Stimulated activated CD4-positive, alpha-beta T cell treated with anti-CD3 and anti-CD28 coated beads, TNF-alpha, amount 100 ng/mL, for 1 hour (primary cell): Measurements from ENCODE around the gene SMOC2.

ENCODE experiments used
- DNase-seq, 3 donors: peaks; one replicate each; pipeline ENCODE4 v3.0.0-alpha.2; 2020; ENCODE audit warnings: low read depth in 3 of 3, low spot score in 1 of 3

SMOC2 gene

GRCh38 chr6:168516944-168517741 lies 76.2 kb downstream of the SMOC2 start:
- DNase-seq, result no peak

DNA sequence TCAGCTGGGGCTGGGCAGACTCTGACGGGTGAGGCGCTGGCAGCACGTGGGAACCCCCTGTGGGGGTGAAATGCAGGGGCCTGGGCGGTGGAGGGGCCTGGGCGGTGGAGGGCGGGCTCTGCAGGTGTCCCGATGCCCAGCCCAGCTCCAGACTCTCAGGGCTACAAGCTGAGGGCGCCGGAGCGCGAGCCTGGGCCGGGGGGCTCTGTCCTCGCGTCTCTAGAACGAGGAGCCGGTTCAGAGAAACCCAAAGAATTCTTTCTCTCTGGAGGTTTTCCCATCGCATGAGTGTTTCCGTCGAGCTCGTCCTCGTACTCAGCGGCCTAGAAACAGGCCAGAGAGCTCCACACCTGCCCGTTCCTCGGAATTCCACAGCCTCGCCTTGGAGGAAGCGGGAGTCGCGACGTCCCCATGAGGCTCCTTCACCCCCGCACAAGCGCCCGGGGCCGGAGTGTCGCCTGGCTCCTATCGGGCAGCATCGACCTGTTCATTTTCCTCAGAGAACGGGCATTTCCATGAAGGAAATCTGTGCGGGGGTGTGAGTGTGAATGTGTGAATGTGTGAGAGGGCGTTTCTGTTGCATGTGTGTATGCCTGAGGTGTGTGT lies 76.9 kb downstream of the SMOC2 start:
- DNase-seq, result no peak

- no peak for DNase-seq
These were observed 77.4 kb downstream of the SMOC2 start for GRCh38 chr6:168518348-168518745.

- DNase-seq, result no peak
These were observed 77.9 kb downstream of the SMOC2 start for GRCh38 chr6:168518867-168519266.

DNA sequence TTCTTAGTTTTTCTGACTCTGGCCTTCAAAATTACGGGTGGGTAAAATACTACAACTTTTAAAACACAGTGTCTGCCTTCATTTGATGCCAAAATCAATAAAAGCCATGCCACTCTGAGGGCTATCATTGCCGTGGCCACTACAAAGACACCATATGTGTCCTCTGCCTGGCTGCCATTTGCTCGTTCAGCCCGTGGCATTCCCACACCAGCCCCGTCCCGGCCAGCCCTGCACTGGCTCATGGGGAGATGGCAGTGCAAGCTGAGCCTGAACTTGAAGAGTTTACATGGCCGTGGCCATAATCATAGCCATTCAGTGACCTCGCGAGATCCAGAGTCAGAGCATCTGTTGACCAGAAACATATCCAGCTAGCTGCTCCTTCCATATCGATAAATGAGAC lies 79.2 kb downstream of the SMOC2 start:
- DNase-seq, result no peak

- DNase-seq, result no peak
These were observed 83.6 kb downstream of the SMOC2 start for GRCh38 chr6:168524571-168525001.

DNA sequence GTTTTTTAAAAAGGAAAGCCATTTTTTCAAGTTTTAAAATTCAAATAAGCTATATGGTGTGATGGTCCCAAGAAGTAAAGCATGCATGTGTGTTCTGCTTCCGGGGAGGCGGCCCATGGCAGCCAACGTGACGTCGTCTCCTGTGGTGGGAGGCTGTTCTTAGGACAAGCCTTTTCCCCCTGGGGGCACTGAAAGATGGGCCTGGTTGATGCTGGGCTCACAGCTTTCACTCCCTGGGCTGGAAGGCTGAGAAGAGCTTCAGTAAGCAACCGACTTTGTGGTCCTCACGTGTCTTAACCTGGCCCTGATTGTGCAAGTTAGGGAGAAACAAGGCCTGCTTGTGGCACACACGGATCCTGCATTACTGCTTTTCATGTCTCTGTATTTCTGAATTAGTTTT lies 84.1 kb downstream of the SMOC2 start:
- DNase-seq, result no peak

DNA sequence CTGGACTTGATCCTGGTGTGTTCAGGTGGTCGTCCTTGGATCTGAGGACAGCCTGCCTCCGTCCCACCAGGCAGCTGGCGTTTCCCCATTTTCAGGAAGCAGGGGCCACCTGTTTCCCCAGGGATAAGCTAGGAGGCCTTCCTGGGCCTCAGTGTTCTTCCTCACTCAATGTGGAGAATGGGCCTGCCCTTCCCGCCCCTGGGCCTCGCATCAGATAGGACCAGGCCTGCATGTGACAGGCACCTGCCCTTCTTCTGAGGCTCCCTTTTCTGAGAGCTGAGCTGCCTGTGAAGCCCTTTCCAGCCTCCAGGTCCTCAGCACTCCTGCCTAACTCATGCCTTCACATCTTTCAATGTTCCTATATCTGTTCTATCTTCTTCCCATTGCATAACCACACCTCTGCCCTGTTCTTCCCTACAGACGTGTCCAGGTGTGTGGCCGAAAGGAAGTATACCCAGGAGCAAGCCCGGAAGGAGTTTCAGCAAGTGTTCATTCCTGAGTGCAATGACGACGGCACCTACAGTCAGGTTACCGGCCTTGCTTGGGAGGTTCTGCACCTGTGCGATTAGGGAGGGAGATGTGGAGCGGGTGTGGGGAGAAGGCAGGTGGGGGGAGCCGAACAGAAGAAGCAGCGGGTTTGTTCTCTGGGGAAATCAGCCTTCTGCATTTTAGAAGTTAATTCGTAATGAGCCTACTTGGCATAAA lies 85.1 kb downstream of the SMOC2 start:
- DNase-seq, result no peak

DNA sequence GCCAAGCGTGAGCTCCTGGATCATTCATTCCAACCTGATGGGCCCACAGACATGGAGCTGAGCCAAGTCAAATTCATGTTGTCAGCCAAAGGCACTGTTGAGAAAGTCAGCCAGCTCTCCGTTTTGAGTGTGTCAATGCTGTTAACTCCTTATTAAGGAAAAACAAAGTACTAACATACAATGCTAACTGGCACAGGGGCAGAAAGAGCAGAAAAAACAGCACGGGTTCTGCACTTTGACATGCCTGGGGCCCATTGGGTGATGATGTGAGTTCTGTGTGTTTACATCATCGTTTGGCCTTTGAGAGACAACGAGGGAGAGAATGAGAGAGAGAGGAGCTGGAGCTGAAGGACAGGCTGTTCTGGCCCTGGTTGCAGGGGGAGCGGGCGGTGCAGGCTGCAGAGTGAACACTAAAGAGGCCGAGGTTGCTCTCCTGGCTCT lies 85.9 kb downstream of the SMOC2 start:
- DNase-seq, result no peak

- no peak for DNase-seq
These were observed 86.6 kb downstream of the SMOC2 start for GRCh38 chr6:168527451-168528210.

DNA sequence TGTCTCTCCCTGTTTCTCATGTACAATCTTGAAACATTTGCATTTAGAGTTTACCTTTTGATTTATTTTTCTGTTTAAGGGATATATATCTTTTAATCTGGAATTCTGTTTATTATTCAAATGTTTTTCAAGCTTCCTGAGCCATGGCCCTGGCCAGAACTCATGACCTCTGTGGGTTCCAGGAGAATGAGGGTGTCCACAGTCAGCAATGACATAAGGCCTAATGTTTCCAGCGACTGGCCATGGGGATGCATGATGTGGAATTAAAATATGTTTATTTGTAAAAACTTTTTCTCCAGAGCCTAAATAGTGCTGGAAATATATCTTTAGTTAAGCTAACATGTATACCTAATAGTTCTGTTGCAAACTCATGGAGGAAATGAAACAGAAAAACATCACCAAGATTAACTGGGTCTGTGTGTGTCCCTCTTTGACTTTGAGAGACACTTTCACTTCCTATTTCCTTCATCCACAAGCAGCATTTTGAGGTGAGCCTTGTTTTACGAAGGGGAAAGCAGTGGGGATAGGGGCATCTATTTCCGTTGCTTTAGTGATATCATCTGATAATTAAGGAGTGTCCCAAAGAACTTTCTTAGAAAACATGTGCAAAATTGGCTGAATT lies 87.6 kb downstream of the SMOC2 start:
- no peak for DNase-seq

GRCh38 chr6:168529214-168529613 lies 88.2 kb downstream of the SMOC2 start:
- no peak for DNase-seq

GRCh38 chr6:168530653-168531071 lies 89.7 kb downstream of the SMOC2 start:
- no peak for DNase-seq

GRCh38 chr6:168532070-168532469 lies 91.1 kb downstream of the SMOC2 start:
- DNase-seq, result no peak

GRCh38 chr6:168533414-168533813 lies 92.4 kb downstream of the SMOC2 start:
- no peak for DNase-seq

- DNase-seq, result no peak
These were observed 93.3 kb downstream of the SMOC2 start for GRCh38 chr6:168534265-168534664.

- DNase-seq, result no peak
These were observed 94.7 kb downstream of the SMOC2 start for GRCh38 chr6:168535711-168536110.

DNA sequence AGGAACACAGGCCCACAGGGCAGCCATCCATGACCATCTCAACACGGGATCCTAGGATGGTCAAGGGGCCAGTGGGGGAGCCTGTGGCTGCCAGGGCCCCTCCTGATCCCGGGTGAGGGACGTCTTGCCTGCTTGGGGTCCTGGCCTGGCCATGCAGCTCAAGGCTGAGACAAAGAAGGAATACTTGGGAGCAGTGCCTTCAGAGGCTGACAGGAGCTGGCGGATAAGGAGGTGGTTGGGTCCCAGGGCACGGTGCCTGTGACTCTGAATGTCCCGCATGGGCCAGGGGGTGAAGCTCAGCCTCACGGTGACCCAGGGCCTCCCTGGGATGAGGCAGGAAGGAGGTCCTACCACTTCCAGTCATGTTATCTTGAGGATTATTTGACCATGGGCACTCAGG lies 95.2 kb downstream of the SMOC2 start:
- no peak for DNase-seq

- DNase-seq, result no peak
These were observed 95.9 kb downstream of the SMOC2 start for GRCh38 chr6:168536665-168537539.

- no peak for DNase-seq
These were observed 96.5 kb downstream of the SMOC2 start for GRCh38 chr6:168537540-168537884.
